Occipital lobe (tissue), 2 donors: ENCODE data around the gene SLC5A11. TPM values are rescaled to one million over a fixed set of nuclear protein-coding genes. Genes with fewer than 3 reads are reported as not detected.
"Not testable (repeated sequence)": the region's sequence is repeated elsewhere in the genome, so short reads cannot be mapped to it uniquely, and the experiment has no call there.

Experiments used
- DNase-seq: peaks from one replicate; lab custom pipeline; 2025; lab: John Stamatoyannopoulos, UW
- total RNA-seq: library from RNA; depleted of rRNA; stranded (reverse); fragments of >200 nt; gene quantifications from one replicate; pipeline ENCODE4 v1.2.3, GENCODE V29; 2014

Gene SLC5A11
- total RNA-seq, 1 donor from 2014 or later, result not detected

DNA sequence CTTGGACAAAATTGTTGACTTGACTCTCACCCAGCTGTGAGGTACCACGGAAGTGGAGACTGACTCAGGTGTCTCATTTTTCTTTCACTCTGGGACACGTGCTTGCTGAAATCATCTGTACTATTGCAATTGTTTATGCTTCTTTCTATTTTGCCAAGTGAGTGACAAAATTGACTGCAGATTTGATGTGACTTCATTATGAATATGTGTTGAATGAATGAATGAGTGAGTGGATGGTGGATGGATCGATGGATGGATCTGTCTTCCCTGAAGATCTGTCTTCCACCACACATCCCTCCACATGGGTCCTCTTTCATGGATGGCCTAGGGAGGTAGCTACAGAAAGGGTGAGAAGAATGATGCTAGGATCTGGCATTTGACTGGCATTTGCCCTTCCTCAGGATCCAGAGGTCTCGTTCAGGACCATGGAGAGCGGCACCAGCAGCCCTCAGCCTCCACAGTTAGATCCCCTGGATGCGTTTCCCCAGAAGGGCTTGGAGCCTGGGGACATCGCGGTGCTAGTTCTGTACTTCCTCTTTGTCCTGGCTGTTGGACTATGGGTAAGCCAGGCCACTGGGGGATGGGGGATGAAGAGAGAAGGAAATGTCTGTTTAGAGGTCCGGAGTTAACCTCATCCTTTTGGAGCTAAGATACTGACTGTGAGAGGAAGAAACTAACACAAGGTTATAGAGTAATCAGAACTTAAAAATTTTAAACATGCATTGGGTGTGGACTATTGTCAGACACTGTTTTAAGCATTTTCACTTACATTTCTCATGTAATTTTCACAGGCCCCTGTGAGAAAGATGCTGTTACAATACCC lies 12.7 kb downstream of the SLC5A11 start:
- no peak for DNase-seq

DNA sequence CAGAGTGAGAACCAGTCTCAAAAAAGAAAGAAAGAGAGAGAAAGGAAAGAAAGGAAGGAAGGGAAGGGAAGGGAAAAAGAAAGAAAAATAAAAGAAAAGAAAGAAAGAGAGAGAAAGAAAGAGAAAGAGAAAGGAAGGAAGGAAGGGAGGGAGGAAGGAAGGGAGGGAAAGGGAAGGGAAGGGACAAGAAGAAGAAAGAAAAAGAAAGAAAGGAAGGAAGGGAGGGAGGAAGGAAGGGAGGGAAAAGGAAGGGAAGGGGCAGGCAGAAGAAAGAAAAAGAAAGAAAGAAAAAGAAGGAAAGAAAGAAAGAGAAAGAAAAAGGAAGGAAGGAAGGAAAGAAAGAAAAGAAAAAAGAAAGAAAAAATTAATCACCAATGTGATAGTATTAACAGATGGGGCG lies 15.7 kb downstream of the SLC5A11 start:
- DNase-seq, result no peak

DNA sequence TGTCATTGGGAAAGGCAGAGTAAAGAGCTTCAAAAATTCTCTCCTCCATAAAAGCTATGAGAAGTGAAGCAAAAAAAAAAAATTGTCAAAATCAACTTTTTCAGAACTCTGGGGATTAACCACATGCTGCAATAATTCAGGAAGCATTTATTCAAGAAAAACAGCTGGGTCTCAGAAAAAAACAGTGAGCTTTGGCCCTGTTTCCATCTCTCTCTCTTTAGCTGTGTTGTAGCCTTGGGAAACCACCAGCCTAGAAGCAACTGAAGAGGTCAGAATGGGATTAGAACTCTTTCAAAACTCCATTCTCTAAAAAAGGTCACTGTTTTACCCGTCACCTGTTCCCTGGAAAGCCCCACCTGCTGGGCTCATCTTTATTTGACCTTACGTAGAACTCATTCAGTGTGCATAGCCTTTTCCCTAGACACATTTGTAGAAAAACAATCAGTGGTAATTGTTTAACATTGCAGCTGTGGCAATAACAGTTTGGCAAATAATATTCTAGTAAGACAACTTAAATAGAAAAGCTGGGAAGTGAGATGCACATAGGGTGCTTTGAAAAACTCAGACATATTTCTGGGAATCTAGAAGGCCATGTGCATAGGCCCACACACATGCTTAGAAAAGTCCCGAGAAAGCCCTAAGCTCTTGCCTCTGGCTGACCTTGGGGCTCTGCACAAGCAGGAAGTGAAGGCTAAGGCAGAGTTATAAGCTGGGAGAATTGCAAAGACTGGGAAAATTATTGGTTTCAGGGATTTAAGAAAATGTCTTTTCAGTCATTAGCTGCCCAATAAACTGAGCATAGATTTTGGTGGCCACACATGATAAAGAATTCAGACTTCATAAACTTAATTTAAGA lies 18.0 kb downstream of the SLC5A11 start:
- DNase-seq, result no peak

DNA sequence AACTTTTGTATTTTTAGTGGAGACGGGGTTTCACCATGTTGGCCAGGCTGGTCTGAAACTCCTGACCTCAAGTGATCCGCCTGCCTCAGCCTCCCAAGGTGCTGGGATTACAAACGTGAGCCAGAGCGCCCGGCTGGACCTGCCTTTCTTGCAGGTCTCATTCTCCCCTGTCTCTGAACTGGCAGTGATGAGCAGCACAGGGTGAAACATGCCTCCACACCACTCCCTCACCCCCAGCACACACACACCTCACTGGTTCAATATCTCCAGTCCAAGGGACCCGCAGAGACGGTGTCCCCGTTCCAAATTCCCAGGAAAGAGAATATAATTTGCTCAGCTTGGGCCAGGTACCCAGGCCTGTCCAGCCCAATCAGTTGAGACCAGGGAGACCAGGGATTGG lies 23.3 kb downstream of the SLC5A11 start:
- no peak for DNase-seq

DNA sequence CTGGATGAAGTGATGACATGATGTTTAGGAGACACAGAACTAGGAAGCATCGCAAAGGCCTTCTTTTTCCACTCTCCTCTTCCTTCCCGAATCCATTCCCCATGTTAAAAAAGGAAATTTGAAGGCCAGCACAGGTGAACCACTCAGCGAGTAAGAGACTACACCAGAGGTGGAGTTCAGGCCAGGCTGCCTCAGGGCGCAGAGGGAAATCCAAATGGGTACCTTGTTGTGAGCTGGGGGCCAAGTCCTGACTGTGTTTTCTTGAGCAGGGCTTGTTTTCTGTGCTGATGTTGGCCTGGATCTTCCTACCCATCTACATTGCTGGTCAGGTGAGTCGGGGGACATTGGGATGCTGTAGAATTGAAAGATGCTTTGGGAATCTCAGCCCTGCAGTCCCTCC lies 26.1 kb downstream of the SLC5A11 start:
- no peak for DNase-seq

DNA sequence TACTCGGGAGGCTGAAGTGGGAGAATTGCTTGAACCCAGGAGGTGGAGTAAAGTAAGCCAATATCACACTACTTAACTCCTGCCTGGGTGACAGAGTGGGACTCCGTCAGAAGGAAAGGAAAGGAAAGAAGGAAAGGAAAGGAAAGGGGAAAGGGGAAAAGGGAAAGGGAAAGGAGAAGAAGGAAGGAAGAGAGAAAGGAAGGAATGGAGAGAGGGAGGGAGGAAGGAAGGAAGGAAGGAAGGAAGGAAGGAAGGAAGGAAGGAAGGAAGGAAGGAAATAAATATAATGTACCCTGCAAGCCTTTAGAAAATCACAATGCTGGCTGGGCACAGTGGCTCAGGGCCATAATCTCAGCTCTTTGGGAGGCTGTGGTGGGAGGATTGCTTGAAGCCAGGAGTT lies 27.3 kb downstream of the SLC5A11 start:
- DNase-seq, result no peak

DNA sequence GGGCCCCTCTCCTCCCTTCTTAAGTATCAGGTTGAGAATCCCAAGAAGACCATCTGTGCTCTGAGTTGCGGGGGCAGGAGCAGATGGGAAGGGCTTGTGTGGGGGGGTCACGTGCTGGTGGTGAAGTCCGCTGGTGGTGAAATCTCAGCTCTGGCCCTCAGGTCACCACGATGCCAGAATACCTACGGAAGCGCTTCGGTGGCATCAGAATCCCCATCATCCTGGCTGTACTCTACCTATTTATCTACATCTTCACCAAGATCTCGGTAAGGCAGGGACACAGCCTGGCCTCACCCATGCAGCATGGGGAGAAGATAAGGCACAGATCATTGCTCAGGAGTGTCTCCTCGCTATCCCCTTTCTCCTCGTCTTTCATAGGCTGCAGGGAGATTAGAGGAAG lies 29.7 kb downstream of the SLC5A11 start:
- DNase-seq, result no peak

DNA sequence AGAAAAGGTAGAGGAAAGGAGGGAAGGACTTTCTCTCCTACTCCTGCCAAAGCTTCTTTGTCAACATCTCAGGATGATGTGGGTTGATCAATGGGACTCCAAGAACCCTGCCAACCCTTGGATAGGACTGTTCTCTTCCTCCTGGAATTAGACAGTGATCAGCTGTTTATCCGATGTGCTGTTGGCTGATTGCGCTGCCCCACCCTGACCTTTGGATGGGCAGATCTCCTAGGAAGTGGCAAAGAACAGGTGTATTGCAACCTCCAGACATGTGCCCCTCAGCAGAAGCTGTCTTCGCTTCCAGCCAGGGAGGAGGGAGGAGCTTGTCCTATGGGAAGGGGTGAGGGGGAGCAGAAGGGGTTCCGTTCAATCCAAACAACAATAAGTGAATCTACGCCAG lies 30.5 kb downstream of the SLC5A11 start:
- DNase-seq, result no peak

DNA sequence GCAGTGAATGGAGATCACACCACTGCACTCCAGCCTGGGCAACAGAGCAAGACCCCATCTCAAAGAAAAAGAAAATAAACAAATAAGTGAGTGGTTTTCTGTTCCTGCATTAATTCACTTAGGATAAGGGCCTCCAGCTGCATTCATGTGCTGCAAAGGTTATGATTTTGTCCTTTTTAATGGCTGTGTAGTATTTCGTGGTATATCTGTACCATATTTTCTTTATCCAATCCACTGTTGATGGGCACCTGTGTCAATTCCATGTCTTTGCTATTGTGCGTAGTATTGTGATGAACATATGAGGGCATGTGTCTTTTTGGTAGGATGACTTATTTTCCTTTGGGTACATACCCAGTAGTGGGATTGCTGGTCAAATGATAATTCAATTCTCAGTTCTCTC lies 33.9 kb downstream of the SLC5A11 start:
- no peak for DNase-seq

DNA sequence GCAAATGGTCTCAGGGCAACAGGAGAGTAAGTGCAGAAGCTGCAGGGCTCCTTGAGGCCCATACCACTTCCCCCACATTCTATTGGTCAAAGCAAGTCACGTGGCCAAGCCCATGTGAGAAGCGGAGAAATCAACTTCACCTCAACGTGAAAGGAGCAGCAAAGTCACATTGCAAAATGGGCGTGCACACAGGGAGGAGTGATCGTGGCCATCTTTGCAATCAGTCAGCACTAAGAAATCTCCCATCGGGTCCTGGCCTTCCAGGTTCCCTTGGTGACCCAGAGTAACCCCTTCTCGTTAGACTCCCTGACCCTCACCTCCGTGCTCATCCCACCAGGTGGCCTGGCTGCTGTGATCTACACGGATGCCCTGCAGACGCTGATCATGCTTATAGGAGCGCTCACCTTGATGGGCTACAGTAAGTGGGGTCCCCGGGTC lies 38.0 kb downstream of the SLC5A11 start:
- no peak for DNase-seq

DNA sequence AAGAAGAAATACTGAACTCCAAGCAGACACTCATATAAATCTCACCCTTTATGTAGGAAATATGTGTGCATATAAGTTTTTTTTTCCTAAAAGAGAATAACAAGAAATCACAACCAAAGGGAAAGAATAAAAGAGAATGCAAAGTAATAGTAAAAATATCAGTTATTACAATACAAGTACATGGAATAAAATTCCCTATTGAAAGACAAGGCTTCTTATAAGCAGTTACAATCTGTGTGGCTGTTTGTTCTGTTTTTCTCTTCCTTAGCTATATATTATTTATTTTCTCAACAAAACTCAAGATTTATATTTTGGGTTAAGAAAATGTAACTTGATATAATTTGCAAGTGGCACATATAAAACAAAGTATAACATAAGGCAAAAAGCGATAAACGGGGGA lies 41.7 kb downstream of the SLC5A11 start:
- no peak for DNase-seq

DNA sequence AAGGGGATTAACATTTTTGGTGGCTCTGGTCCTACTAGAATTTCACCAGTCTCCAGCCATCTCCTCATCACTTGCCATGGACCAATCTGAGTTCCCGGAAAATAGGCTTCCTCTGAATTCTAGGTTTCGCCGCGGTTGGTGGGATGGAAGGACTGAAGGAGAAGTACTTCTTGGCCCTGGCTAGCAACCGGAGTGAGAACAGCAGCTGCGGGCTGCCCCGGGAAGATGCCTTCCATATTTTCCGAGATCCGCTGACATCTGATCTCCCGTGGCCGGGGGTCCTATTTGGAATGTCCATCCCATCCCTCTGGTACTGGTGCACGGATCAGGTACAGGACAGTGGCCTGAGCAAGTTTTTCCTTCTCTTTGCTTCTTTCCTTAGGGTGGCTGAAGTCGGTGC lies 45.0 kb downstream of the SLC5A11 start:
- no peak for DNase-seq

DNA sequence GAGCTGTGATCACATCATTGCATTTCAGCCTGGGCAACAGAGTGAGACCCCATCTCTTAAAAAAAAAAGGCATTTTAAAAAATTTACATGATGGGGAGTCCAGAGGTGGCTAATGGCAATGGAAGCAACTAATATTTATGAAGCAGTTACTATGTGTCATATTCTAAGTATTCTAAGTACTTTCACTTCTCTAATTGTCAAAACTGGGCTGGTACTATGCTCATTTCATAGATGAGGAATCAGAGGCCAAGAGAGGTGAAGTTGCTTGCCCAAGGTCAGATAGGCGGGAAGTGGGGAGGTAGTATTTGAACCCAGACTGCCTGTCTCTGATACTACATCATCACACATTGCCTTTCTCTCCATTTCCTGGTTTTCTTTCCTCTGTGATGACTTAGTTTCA lies 50.7 kb downstream of the SLC5A11 start:
- DNase-seq, result no peak

DNA sequence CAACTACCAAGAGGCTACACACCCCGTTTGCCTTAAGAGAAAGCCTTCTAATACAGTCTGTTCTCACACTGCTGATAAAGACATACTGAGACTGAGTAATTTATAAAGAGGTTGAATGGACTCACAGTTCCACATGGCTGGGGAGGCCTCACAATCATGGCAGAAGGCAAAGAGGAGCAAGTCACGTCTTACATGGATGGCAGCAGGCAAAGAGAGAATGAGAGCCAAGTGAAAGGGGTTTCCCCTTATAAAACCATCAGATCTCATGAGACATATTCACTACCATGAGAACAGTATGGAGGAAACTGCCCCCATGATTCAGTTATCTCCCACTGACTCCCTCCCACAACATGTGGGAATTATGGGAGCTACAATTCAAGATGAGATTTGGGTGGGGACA lies 51.8 kb downstream of the SLC5A11 start:
- DNase-seq, result not testable (repeated sequence)

DNA sequence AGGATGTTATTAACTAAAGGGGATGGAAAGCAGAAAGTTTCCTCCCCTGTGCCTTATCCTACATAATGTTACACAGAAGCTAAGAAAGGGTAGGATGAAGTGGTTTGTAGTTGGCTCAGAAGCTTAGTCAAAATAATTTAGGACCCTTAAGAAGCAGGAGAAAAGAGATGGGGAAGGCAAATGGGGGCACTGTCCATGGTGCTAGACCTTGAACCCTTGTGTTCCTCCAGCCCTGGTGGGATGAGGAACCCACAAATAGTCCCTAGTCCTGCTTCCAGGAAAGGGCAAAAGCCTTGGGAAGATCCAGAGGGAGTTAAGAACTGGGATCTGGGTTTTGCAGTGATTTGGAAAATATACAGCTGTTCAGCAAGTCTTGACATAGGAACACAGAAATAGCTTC lies 54.5 kb downstream of the SLC5A11 start:
- no peak for DNase-seq

DNA sequence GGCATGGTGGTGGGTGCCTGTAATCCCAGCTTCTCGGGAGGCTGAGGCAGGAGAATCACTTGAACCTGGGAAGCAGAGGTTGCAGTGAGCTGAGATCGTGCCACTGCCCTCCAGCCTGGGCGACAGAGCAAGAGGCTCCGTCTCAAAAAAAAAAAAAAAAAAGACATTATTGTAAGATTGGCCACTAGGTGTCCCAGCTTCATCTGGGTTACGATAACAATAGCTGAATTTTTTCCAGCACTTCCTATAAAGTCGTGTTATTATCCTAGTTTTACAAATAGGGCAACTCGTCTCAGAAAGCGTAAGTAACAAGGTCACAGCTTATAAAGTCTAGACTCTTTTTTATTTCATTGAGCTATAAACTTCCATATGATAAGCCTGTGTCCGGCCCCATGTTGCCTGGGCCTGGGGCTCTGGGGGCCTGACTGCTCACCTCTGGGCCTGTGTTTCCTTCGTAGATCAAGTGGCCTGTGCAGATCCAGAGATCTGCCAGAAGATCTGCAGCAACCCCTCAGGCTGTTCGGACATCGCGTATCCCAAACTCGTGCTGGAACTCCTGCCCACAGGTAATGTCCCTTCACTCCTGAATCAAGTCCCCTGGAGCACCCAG lies 60.5 kb downstream of the SLC5A11 start:
- no peak for DNase-seq

DNA sequence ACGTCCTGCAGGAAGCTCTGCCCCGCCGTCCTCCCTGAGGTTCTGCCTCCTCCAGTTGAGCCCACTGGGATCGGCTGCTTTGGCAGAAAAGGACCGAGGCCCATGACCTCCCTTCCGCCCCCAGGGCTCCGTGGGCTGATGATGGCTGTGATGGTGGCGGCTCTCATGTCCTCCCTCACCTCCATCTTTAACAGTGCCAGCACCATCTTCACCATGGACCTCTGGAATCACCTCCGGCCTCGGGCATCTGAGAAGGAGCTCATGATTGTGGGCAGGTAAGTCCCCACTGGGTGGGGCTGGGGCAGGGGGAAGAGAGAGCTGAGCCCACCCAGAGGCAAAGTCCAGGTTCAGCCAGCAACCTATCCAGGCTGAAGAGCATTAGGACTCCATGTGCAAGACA lies 61.1 kb downstream of the SLC5A11 start:
- no peak for DNase-seq

DNA sequence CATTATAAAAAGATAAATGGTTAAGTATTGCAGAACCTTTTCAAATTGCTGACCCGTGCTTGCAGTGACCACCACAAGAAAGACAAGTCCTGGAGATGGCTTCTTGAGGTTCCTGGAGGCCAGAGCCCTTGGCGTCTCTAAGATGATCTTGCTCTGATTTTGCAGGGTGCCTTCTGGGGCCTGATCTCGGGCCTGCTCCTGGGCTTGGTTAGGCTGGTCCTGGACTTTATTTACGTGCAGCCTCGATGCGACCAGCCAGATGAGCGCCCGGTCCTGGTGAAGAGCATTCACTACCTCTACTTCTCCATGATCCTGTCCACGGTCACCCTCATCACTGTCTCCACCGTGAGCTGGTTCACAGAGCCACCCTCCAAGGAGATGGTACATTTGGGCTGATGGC lies 63.0 kb downstream of the SLC5A11 start:
- no peak for DNase-seq

DNA sequence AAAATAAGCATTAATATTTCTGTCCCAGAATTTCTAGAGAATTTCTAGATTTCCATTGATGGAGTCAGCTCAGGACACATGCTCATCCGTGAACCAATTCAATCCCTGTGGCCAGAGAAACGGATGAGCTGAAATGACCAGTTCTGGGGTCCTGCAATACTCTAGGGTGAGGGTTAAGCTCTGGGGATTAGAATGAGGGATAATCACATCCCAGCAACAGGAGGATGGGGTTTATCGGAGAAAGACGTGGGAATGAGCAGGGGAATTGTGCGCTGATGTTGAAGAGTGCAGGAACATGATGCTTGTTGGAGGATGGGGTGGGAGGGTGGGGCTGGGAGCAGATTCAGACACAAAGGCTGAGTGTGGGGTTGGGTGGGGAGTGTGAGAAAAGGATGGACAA lies 64.1 kb downstream of the SLC5A11 start:
- no peak for DNase-seq

DNA sequence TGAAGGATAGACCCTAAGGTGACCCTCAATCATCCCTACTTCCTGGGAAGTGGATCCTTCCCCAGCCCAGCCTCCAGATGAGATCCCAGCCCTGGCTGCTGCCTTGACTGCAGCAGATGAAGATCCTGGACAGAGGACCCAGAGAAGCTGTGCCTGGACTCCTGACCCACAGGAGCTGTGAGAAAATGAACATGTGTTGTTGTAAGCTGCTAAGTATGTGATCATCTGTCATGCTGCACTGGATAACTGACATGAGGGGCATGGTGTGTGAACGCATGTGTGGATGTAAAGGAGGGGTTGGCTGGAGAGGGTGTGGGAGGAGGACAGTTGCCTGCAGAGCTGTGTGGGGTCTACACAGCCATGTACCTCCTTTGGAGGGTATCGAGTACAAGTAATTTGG lies 69.3 kb downstream of the SLC5A11 start:
- no peak for DNase-seq

DNA sequence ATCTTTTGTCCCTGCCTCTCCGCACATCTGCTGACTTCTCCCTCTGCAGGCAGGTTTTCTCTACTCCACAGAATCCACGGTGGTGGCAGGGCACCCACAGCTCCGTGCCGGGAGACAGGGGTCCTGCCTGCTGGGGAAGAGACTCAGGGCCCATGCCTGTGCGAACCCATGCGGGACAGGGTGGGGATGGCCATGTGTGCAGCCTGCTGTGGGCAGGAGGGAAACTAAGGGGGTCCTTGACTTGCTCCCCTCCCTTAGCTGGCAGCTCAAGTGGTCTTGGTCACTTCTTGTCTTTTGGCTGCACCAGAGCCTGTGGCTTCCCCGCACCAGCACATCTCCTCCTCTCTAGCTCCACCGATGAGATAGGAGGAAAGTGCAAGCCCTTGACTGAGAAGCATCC lies 69.8 kb downstream of the SLC5A11 start:
- no peak for DNase-seq

DNA sequence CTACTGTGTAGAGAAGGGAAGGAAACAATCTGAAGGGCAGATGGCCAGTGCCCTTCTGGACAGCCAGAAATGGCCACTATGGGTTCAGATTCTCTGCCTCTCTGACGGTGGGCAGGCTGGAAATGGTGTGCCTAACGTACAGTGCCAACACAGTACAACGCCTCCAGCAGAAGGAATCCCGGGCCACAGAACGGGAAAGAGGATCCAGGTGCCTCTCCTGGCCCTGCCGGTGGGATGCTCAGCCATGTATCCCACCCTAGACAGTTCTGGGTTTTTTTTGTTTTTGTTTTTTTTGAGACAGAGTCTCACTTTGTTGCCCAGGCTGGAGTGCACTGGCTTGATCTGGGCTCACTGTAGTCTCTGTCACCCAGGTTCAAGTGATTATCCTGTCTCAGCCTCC lies 71.5 kb downstream of the SLC5A11 start:
- DNase-seq, result no peak
